HG02840 (cell line): ENCODE results near the gene NCAM2.

ENCODE experiments used
- ATAC-seq: cut with Tn5 transposase; IDR thresholded peaks from one replicate; pipeline ENCODE4 v1.9.1; 2021; ENCODE audit warnings: mild to moderate bottlenecking, moderate library complexity, moderate number of reproducible peaks; ENCODE audit not compliant: unreplicated experiment, low FRiP score

NCAM2 gene

GRCh38 chr21:20997636-20998455 is at the start of gene NCAM2:
Gene NCAM2, plus strand, starts transcription at chr21:20998409.
- ATAC-seq = no peak

- no peak for ATAC-seq
Observed at GRCh38 chr21:20949884-20950283, 48.3 kb upstream of the NCAM2 start.

GRCh38 chr21:20965816-20966215 is 32.4 kb upstream of the NCAM2 start:
- no peak for ATAC-seq

GRCh38 chr21:20968391-20968790 is 29.8 kb upstream of the NCAM2 start:
- no peak for ATAC-seq

- no peak for ATAC-seq
Observed at GRCh38 chr21:20970691-20971090, 27.5 kb upstream of the NCAM2 start.

GRCh38 chr21:20971296-20971921 is 26.8 kb upstream of the NCAM2 start:
- no peak for ATAC-seq

- no peak for ATAC-seq
Observed at GRCh38 chr21:20994790-20995189, 3.4 kb upstream of the NCAM2 start.

- no peak for ATAC-seq
Observed at GRCh38 chr21:20996421-20997310, 1.5 kb upstream of the NCAM2 start.

GRCh38 chr21:20997311-20997635 is 936 bp upstream of the NCAM2 start:
- ATAC-seq = no peak

- no peak for ATAC-seq
Observed at GRCh38 chr21:20998456-20998789, 214 bp downstream of the NCAM2 start.

GRCh38 chr21:20998886-20999285 is 677 bp downstream of the NCAM2 start:
- no peak for ATAC-seq

GRCh38 chr21:20999659-21000058 is 1.4 kb downstream of the NCAM2 start:
- ATAC-seq = peak; percentile 44

- ATAC-seq = no peak
Observed at GRCh38 chr21:21000591-21001175, 2.5 kb downstream of the NCAM2 start.

- no peak for ATAC-seq
Observed at GRCh38 chr21:21001591-21002100, 3.4 kb downstream of the NCAM2 start.

GRCh38 chr21:21002153-21002552 is 3.9 kb downstream of the NCAM2 start:
- ATAC-seq = no peak

- ATAC-seq = no peak
Observed at GRCh38 chr21:21003701-21004100, 5.5 kb downstream of the NCAM2 start.

GRCh38 chr21:21007606-21008005 is 9.4 kb downstream of the NCAM2 start:
- ATAC-seq = no peak

GRCh38 chr21:21010228-21010627 is 12.0 kb downstream of the NCAM2 start:
- ATAC-seq = no peak

GRCh38 chr21:21010698-21011097 is 12.5 kb downstream of the NCAM2 start:
- ATAC-seq = no peak

GRCh38 chr21:21018821-21019220 is 20.6 kb downstream of the NCAM2 start:
- no peak for ATAC-seq

- no peak for ATAC-seq
Observed at GRCh38 chr21:21019681-21020080, 21.5 kb downstream of the NCAM2 start.
